ENCODE data around the gene DUSP15. TPM values are rescaled to one million over a fixed set of nuclear protein-coding genes. Genes with fewer than 3 reads are reported as not detected.
A peak's percentile ranks its signal among the peaks of the same experiment; 100 is the strongest.

The DUSP15 gene
- total RNA-seq (2013), result not detected
- polyA plus RNA-seq, result not detected
- polyA minus RNA-seq, result not detected in 2 replicates
- total RNA-seq, result 0 to 0.69 (median 0.06) reads per million in 11 experiments

- peaks cover 28 to 42% of the 10 kb centered on the region in 2 donors for H3K27me3 ChIP-seq (ENCODE audit: control insufficient read depth in 2 of 2, insufficient read depth in 2 of 2, low read length in 2 of 2)
- H3K4me2 ChIP-seq (replicated peaks; ENCODE audit: extremely low read depth, low read length, poor library complexity, severe bottlenecking), result peak within 1 kb of the TSS; percentile 78
- Mint-ChIP-seq H3K9me3 (peaks cover 0 to 13% (median 8%) of the 10 kb centered on the region in 7 donors), H3K27me3 (ENCODE audit: low read depth in 3 of 3) (peaks cover 35 to 51% (median 47%) of the 10 kb centered on the region in 3 donors), H3K4me1 (peaks cover 22% of the 10 kb centered on the region), H3K4me3 (peak within 1 kb of the TSS; percentile 84 to 98), H3K27ac (peak within 1 kb of the TSS in 4 of 7 donors; percentile 4 to 60 (median 16)), H3K36me3 (peaks cover 8 to 9% of the 10 kb centered on the region in 2 donors)
- peaks cover 0 to 18% of the 10 kb centered on the region in 2 donors for H3K9me3 ChIP-seq (replicated peaks in 1 of 2; ENCODE audit: control insufficient read depth in 1 of 2, insufficient read depth in 1 of 2, low read length in 2 of 2)
- no peaks in the 10 kb centered on the region for H4K20me1 ChIP-seq (ENCODE audit: insufficient read depth, low read length)
- intact Hi-C loops (cut with micrococcal nuclease), result no loop called here
- no peak within 1 kb of the TSS for H3K27ac ChIP-seq (ENCODE audit: low read depth in 1 of 2, low read length in 2 of 2)
- peaks cover 9 to 15% of the 10 kb centered on the region in 2 donors for H3K4me1 ChIP-seq (ENCODE audit: control insufficient read depth in 1 of 2, insufficient read depth in 2 of 2, low read length in 2 of 2)
- peak within 1 kb of the TSS; percentile 23 to 70 (median 29) for H3K4me3 ChIP-seq (replicated peaks in 1 of 3; ENCODE audit: low read depth in 2 of 3, low read length in 3 of 3)
- no peaks in the 10 kb centered on the region for H3K36me3 ChIP-seq (replicated peaks in 1 of 2; ENCODE audit: control insufficient read depth in 1 of 2, insufficient read depth in 2 of 2, low read length in 2 of 2)
- no peak for TF ChIP-seq CTCF (IDR thresholded peaks at IDR 0.05)
- H2AFZ ChIP-seq (ENCODE audit: insufficient read depth, low read depth, low read length, poor library complexity, severe bottlenecking), result peak within 1 kb of the TSS; percentile 82
- DNase-seq, result peak in 2 of 3 donors; percentile 8 to 10
- H3K9ac ChIP-seq (ENCODE audit: insufficient read depth, low read length, poor library complexity, severe bottlenecking), result peak within 1 kb of the TSS; percentile 56
- WGBS (ENCODE audit: insufficient coverage), result under 1% methylated on average over 80 of the region's 80 CpGs
- H3K79me2 ChIP-seq (ENCODE audit: insufficient read depth, low read length), result no peaks in the 10 kb centered on the region
Observed at GRCh38 chr20:31869942-31870725, at the start of gene DUSP15, which contains the start of gene TTLL9. TSS of gene DUSP15 (minus strand) at chr20:31870527. CDS start at chr20:31870337, 190 bp downstream. TSS of gene TTLL9 (plus strand) at chr20:31870634. CDS start at chr20:31871127, 493 bp downstream.

- Mint-ChIP-seq H3K4me1 (peaks cover 16% of the 10 kb centered on the region), H3K27me3 (ENCODE audit: low read depth in 3 of 3) (peaks cover 5 to 9% (median 8%) of the 10 kb centered on the region in 3 donors), H3K9me3 (peaks cover 0 to 4% (median 1%) of the 10 kb centered on the region in 7 donors), H3K36me3 (no peaks in the 10 kb centered on the region), H3K4me3 (no peak overlapping the region), H3K27ac (no peak overlapping the region)
- WGBS (ENCODE audit: insufficient coverage), result 100% methylated on average over 1 of the region's 6 CpGs
- Histone ChIP-seq H3K36me3 (replicated peaks in 1 of 2; ENCODE audit: control insufficient read depth in 1 of 2, insufficient read depth in 2 of 2, low read length in 2 of 2) (no peaks in the 10 kb centered on the region), H3K27ac (ENCODE audit: low read depth in 1 of 2, low read length in 2 of 2) (no peak overlapping the region), H3K9ac (ENCODE audit: insufficient read depth, low read length, poor library complexity, severe bottlenecking) (no peak overlapping the region), H3K4me2 (replicated peaks; ENCODE audit: extremely low read depth, low read length, poor library complexity, severe bottlenecking) (no peak overlapping the region), H2AFZ (ENCODE audit: insufficient read depth, low read depth, low read length, poor library complexity, severe bottlenecking) (no peak overlapping the region), H3K4me3 (replicated peaks in 1 of 3; ENCODE audit: low read depth in 2 of 3, low read length in 3 of 3) (no peak overlapping the region), H3K79me2 (ENCODE audit: insufficient read depth, low read length) (no peaks in the 10 kb centered on the region), H3K27me3 (ENCODE audit: control insufficient read depth in 2 of 2, insufficient read depth in 2 of 2, low read length in 2 of 2) (no peaks in the 10 kb centered on the region), H3K4me1 (ENCODE audit: control insufficient read depth in 1 of 2, insufficient read depth in 2 of 2, low read length in 2 of 2) (no peaks in the 10 kb centered on the region), H3K9me3 (replicated peaks in 1 of 2; ENCODE audit: control insufficient read depth in 1 of 2, insufficient read depth in 1 of 2, low read length in 2 of 2) (no peaks in the 10 kb centered on the region), H4K20me1 (ENCODE audit: insufficient read depth, low read length) (no peaks in the 10 kb centered on the region)
- no peak for TF ChIP-seq CTCF (IDR thresholded peaks at IDR 0.05)
- DNase-seq, result no peak
- intact Hi-C loops (cut with micrococcal nuclease), result no loop called here
Observed at GRCh38 chr20:31919410-31920155, 49.3 kb upstream of the DUSP15 start.

All from CD14-positive monocyte (primary cell).